BLaER1 (cell line): Measurements from ENCODE around the gene GNAS.

Experiments used
- H3K27ac ChIP-seq: shearing (Covaris generic); formaldehyde crosslinking; 2 replicates; pipeline ENCODE4 v1.8.1; 2022
- H3K27me3 ChIP-seq: shearing (Covaris generic); formaldehyde crosslinking; 2 replicates; pipeline ENCODE4 v1.8.1; 2022
- H3K36me3 ChIP-seq: shearing (Covaris generic); formaldehyde crosslinking; 2 replicates; pipeline ENCODE4 v1.8.1; 2022
- H3K4me1 ChIP-seq: shearing (Covaris generic); formaldehyde crosslinking; 2 replicates; pipeline ENCODE4 v1.8.1; 2022
- H3K4me2 ChIP-seq: shearing (Covaris generic); formaldehyde crosslinking; 2 replicates; pipeline ENCODE4 v1.8.1; 2022
- H3K4me3 ChIP-seq: shearing (Covaris generic); formaldehyde crosslinking; 2 replicates; pipeline ENCODE4 v1.8.1; 2022
- H3K9ac ChIP-seq: shearing (Covaris generic); formaldehyde crosslinking; 2 replicates; pipeline ENCODE4 v1.8.1; 2022
- H3K9me3 ChIP-seq: shearing (Covaris generic); formaldehyde crosslinking; 2 replicates; pipeline ENCODE4 v1.8.1; 2022
- H4K20me1 ChIP-seq: shearing (Covaris generic); formaldehyde crosslinking; 2 replicates; pipeline ENCODE4 v1.8.1; 2022
- Cebpa-rat ChIP-seq: shearing (Covaris generic); IDR thresholded peaks from 2 replicates; pipeline ENCODE4 v1.8.1; 2022

The GNAS gene

DNA sequence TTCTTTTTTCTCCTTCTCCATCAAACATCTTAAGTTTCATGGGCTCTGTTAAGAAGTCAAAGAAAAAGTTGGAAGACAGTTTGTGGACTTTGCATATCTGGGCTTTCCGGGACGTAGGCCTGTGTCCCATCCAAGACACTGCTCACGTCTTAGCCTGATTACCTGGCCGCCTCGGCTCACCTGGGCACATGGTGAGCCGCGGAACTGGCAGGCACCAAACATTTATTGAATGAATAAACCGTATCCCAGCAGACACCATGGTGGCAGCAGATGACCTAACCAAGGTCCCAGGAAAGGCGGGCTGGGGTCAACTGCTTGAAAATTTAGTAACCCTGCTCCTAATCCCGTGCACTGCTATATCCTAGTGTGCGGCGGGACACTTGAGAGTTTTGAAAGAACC lies 35.6 kb downstream of the GNAS start:
- H3K27ac ChIP-seq = peak overlapping the region; percentile 90; the same call in 1 of the 2 replicates
- peak overlapping the region; percentile 85 for H3K9ac ChIP-seq
- H3K4me1 ChIP-seq = peaks cover 49% of the 10 kb centered on the region
- no peaks in the 10 kb centered on the region for H3K36me3 ChIP-seq
- H3K9me3 ChIP-seq = peaks cover 6% of the 10 kb centered on the region; the same call in 1 of the 2 replicates
- peaks cover 5% of the 10 kb centered on the region for H4K20me1 ChIP-seq
- TF ChIP-seq Cebpa-rat = no peak
- H3K4me3 ChIP-seq = peak overlapping the region; percentile 74
- peak overlapping the region; percentile 92 for H3K4me2 ChIP-seq
- H3K27me3 ChIP-seq = no peaks in the 10 kb centered on the region

DNA sequence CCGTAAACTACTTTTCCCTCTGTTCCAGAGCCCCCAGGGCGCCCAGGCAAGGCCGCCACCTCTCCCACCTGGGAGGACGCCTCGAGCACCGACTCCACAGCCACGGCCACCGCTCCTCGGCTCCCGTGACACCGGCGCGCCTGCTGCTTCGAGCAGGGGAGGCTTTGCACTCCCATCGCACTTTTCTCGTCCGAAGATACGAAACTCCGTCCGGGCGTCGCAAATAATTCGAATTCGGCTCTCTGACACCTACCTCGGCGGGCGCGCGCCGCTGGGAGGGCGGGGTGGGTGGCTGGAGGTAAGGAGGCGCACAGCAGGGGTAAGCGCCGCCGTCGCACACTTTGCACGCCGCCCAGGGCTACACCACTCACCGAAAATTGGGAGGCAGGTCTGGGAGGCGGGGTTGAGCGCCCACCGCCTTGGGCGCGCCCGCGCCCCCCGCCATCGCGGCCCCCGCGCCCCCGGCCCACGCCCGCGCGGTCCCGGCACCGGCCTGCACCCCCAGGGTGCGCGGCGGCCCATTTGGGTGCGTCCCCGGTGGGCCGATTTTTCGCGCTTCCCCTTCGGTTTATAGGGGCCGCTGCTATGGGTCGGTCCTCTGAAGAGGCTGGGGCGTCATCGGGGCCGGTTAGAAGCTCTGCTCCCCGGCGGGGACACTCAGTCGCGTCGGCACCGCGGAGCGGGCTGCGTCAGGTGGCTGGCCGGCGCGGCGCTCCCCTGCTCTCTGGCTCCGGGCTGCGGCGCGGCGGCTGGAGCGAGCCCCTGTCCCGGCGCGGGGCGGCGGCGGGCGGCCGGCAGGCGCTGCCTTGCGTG lies 36.2 kb downstream of the GNAS start:
- H3K4me3 ChIP-seq = peak overlapping the region; percentile 74
- H3K27me3 ChIP-seq = no peaks in the 10 kb centered on the region
- H3K4me1 ChIP-seq = peaks cover 55% of the 10 kb centered on the region
- peak overlapping the region; percentile 90 for H3K27ac ChIP-seq
- H4K20me1 ChIP-seq = peaks cover 12% of the 10 kb centered on the region
- no peak for TF ChIP-seq Cebpa-rat
- H3K9me3 ChIP-seq = peaks cover 6% of the 10 kb centered on the region; the same call in 1 of the 2 replicates
- H3K9ac ChIP-seq = peak overlapping the region; percentile 85
- no peaks in the 10 kb centered on the region for H3K36me3 ChIP-seq
- peak overlapping the region; percentile 92 for H3K4me2 ChIP-seq

DNA sequence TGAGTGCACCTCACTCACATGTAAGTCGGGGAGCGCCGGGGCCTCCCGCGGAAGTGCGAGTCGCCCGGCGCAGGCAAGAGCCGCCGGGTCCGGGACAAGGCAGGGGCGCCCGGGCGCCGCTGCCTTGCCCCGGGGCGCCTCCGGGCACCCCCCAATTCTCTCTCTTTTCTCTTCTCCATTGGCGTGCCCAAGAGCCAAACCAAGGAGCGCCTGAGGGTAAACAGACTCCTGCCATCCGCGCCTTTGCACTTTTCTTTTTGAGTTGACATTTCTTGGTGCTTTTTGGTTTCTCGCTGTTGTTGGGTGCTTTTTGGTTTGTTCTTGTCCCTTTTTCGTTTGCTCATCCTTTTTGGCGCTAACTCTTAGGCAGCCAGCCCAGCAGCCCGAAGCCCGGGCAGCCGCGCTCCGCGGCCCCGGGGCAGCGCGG lies 36.8 kb downstream of the GNAS start:
- H3K9ac ChIP-seq = peak overlapping the region; percentile 85

DNA sequence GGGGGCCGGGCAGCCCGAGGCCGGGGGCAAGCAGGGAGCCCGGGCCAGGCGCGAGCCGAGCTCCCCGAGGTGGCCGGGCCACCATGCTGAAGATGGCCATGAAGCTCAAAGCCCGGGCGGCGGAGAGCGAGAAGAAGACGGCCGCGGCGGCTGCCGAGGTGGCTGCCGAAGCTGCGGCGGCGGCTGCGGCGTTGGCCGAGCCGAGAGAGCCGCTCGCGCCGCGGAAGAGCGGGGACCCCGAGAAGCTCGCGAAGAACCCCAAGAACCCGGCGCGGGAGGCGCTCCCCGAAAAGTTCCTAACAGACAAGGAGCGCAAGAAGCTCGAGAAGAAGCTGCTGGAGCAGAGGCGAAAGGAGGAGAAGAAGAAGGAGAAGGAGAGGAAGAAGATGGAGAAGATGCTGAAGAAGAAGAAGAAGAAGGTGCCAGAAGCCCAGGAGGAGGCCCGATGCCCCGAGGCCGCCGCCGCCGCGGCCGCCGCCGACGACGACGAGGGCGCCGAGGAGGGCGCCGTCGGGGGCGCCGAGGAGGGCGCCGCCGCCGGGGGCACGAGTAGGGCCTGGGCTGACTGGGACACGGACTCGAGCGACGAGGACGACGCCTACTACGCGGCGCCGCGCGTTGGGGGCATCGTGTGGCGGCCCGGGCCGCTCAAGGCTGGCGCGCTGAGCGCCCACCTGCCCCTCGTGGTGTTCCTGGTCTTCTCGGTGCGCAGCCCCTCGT lies 37.4 kb downstream of the GNAS start:
- TF ChIP-seq Cebpa-rat = no peak
- H3K36me3 ChIP-seq = no peaks in the 10 kb centered on the region
- H3K4me1 ChIP-seq = peaks cover 63% of the 10 kb centered on the region
- H3K9me3 ChIP-seq = peaks cover 6% of the 10 kb centered on the region; the same call in 1 of the 2 replicates
- H3K4me3 ChIP-seq = peak overlapping the region; percentile 74
- no peaks in the 10 kb centered on the region for H3K27me3 ChIP-seq
- H4K20me1 ChIP-seq = peaks cover 24% of the 10 kb centered on the region
- H3K4me2 ChIP-seq = peak overlapping the region; percentile 92
- peak overlapping the region; percentile 85 for H3K9ac ChIP-seq
- H3K27ac ChIP-seq = peak overlapping the region; percentile 90

More for the DNA sequence above, 36.8 kb downstream of the GNAS start:
- no peak for TF ChIP-seq Cebpa-rat
- Histone ChIP-seq H3K4me1 (peaks cover 61% of the 10 kb centered on the region), H3K36me3 (no peaks in the 10 kb centered on the region), H3K4me3 (peak overlapping the region; percentile 74), H3K4me2 (peak overlapping the region; percentile 92), H3K9me3 (peaks cover 6% of the 10 kb centered on the region; the same call in 1 of the 2 replicates), H4K20me1 (peaks cover 18% of the 10 kb centered on the region), H3K27ac (peak overlapping the region; percentile 90), H3K27me3 (no peaks in the 10 kb centered on the region)

DNA sequence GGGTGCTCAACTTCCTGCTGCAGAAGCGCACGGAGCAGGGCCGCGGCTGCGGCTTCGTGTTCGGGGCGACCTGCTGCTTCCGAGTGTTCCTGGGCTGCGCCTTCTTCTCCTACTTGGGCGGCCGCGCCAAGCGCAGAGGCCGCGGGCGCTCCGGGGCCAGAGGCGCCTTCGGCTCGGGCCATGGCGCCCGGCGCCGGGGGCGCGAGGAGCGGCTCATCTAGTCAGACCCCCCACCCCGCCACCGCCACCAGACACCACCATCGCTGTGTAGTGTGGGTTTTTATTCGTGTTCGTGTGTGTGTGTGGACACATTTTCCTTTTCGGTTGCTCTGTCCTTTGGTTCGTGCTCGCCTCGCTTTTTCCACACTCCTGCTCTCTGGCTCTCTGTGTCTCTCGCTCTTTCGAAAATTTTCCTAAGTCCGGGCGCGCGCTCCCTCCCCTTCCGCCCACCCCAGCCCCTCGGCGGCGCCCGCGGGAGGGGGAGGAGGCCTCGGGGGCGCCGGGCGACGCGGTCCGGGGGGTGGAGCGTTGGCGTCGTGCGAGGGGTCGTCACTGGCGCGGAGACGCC lies 38.1 kb downstream of the GNAS start:
- H3K9me3 ChIP-seq = peaks cover 5% of the 10 kb centered on the region; the same call in 1 of the 2 replicates
- H3K27me3 ChIP-seq = no peaks in the 10 kb centered on the region
- peak overlapping the region; percentile 92 for H3K4me2 ChIP-seq
- H3K4me1 ChIP-seq = peaks cover 63% of the 10 kb centered on the region
- H4K20me1 ChIP-seq = peaks cover 30% of the 10 kb centered on the region
- no peak for TF ChIP-seq Cebpa-rat
- peak overlapping the region; percentile 85 for H3K9ac ChIP-seq
- peak overlapping the region; percentile 90 for H3K27ac ChIP-seq
- H3K4me3 ChIP-seq = peak overlapping the region; percentile 74
- H3K36me3 ChIP-seq = peaks cover 5% of the 10 kb centered on the region

DNA sequence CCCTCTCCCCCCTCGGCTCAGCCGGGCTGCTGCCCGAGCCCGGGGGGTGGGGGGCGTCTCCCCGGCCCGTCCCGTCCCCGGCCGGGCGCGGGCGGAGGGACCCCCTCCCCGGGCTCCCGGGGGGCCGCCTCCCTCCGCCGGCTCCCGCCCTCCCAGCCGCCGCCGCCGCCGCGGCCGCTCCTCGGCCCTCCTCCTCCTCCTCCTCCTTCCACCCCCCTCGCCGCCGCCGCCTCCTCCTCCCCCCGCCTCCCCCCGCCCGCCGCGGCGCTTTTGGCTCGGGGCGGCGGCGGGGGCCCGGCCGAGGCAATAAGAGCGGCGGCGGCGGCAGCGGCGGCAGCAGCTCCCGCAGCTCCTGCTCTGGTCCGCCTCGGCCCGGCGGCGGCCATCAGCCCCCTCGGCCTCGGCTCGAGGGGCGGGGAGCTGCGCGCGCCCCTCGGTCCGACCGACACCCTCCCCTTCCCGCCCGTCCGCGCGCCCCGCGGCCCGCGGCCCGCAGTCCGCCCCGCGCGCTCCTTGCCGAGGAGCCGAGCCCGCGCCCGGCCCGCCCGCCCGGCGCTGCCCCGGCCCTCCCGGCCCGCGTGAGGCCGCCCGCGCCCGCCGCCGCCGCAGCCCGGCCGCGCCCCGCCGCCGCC lies 38.7 kb downstream of the GNAS start:
- peak overlapping the region; percentile 92 for H3K4me2 ChIP-seq
- no peak for TF ChIP-seq Cebpa-rat
- peak overlapping the region; percentile 74 for H3K4me3 ChIP-seq
- H3K4me1 ChIP-seq = peaks cover 63% of the 10 kb centered on the region
- H3K36me3 ChIP-seq = peaks cover 11% of the 10 kb centered on the region
- no peaks in the 10 kb centered on the region for H3K27me3 ChIP-seq
- peak overlapping the region; percentile 85 for H3K9ac ChIP-seq
- H4K20me1 ChIP-seq = peaks cover 36% of the 10 kb centered on the region
- peak overlapping the region; percentile 90 for H3K27ac ChIP-seq
- H3K9me3 ChIP-seq = no peaks in the 10 kb centered on the region

DNA sequence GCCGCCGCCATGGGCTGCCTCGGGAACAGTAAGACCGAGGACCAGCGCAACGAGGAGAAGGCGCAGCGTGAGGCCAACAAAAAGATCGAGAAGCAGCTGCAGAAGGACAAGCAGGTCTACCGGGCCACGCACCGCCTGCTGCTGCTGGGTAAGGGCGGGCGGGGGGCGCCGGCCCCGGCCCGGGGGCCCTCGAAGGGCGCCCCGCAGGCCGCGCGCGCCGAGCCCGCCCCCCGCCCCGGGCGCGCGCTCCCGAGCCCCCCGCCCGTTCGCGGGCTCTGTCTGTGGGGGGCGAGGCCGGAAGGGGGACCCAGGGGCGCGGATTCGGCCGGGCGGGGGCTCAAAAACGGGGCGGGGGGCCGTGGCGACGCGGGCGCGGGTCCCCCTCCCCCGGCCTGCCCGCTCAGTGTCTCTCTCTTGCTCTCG lies 39.2 kb downstream of the GNAS start:
- Histone ChIP-seq H3K4me1 (peaks cover 63% of the 10 kb centered on the region), H3K36me3 (peaks cover 16% of the 10 kb centered on the region), H3K27ac (peak overlapping the region; percentile 90), H3K9me3 (no peaks in the 10 kb centered on the region), H4K20me1 (peaks cover 42% of the 10 kb centered on the region), H3K4me2 (0 out of 2 replicates have a peak overlapping the region, but pooled peaks have one; percentile 85), H3K4me3 (peak overlapping the region; percentile 74), H3K27me3 (no peaks in the 10 kb centered on the region), H3K9ac (peak overlapping the region; percentile 85)
- no peak for TF ChIP-seq Cebpa-rat

DNA sequence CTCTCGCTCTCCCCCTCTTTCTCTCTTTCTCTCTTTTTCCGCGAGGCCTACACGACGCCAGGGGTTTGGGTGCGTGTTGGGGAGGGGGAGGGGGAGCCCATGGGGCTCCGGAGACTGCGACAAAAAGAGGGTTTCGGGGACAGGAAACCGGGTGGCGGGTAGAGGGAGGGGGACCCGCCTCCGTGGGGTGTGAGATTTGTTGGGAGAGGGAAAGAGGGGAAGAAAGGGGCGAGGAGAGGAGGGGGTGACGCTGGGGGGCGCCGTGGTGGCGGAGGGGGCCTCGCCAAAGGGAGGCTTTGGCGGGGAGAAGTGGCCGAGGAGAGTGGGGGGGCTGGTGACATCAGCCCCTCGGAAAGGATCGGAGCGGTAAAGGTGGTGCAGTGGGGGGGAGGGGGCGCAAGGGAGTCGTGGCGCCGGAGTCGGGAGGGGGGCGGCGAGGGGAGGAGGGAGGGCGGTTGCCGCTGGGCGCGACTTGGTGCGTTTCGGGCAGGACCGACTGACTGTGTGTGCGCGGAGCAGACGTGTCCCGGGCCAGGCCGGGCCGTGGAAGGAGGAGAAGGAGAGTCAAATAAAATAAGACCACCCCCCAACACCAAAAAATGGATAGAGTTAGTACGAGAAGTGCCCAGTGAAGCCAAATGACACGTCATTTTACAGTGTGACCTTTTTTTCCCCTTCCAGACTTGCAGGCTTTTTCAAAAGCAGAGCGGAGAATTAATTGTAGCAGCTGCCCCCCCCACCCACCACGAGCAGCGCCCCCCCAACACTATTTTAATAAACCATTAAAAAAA lies 39.8 kb downstream of the GNAS start:
- H3K9me3 ChIP-seq = no peaks in the 10 kb centered on the region
- no peak for TF ChIP-seq Cebpa-rat
- H3K4me3 ChIP-seq = peak overlapping the region; percentile 74
- peak overlapping the region; percentile 85 for H3K9ac ChIP-seq
- H3K4me1 ChIP-seq = peaks cover 63% of the 10 kb centered on the region
- peak overlapping the region; percentile 85 for H3K4me2 ChIP-seq
- peak overlapping the region; percentile 90 for H3K27ac ChIP-seq
- H4K20me1 ChIP-seq = peaks cover 48% of the 10 kb centered on the region
- H3K36me3 ChIP-seq = peaks cover 22% of the 10 kb centered on the region
- H3K27me3 ChIP-seq = no peaks in the 10 kb centered on the region

DNA sequence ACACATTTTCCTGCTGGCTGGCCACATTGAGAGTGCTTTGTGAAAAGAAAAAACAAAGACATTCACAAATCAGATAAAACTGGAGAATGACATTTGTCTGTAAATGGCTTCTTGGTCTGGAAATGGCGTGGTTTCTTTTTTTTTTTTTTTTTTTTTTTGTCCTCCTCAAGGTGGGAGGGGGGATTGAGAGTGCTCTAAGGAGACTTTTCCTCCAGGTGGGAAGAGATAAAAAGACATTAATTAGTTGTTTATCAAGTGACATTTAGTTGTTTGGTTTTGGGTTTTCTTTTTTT lies 40.4 kb downstream of the GNAS start:
- peaks cover 25% of the 10 kb centered on the region for H3K36me3 ChIP-seq

More for the DNA sequence above, 40.4 kb downstream of the GNAS start:
- Histone ChIP-seq H3K27me3 (no peaks in the 10 kb centered on the region), H3K4me1 (peaks cover 63% of the 10 kb centered on the region), H3K4me3 (peak overlapping the region; percentile 74), H3K4me2 (peak overlapping the region; percentile 85), H3K9ac (peak overlapping the region; percentile 85), H3K9me3 (no peaks in the 10 kb centered on the region), H4K20me1 (peaks cover 53% of the 10 kb centered on the region), H3K27ac (peak overlapping the region; percentile 90)
- no peak for TF ChIP-seq Cebpa-rat
